ENCODE results near the gene AFF1. TPM values are rescaled to one million over a fixed set of nuclear protein-coding genes. Genes with fewer than 3 reads are reported as not detected.

Gene AFF1
- total RNA-seq, 1 donor: 21.9 TPM

DNA sequence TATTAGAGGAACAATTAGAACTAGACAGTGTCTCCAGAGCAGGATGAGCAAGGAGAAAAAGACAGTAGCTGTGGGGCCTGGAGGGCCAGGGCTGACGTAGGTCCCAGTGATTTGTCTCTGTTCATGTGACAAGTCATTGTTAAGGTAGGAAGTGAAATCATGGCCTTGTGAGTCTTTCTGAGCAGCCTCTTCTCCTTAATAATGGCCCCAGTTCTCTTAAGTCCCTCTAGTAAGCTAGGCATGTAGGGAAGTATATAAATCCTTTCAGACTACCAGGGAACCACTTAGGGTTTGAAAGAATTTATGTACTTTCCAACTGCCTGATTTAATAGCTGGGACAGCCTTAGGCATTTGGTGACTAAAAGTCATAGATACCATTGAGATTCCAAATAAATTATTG lies 152.6 kb downstream of the AFF1 start:
- no peak for DNase-seq (ENCODE audit: low read depth)

DNA sequence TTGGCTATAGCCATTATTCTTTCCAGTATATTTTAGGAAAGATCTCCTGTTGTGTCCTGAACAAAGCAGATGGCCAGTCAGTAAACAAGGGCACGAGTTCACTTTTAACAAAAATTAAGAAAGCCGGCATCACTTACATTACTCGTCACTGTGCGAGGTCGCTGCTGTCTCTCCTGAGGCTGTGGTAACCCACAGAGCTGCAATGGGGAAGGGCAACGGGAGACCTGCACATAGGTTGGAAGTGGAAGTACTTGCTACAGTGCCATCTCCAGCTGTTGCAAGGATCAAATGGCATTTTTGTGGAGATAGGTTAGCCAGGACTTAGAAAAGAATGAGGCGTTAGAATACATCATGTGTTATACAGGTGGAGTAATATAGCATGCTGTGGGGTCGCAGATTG lies 153.4 kb downstream of the AFF1 start:
- no peak overlapping the region for H3K4me3 ChIP-seq (ENCODE audit: low read depth, low read length)
- TF ChIP-seq, protein P1, sequence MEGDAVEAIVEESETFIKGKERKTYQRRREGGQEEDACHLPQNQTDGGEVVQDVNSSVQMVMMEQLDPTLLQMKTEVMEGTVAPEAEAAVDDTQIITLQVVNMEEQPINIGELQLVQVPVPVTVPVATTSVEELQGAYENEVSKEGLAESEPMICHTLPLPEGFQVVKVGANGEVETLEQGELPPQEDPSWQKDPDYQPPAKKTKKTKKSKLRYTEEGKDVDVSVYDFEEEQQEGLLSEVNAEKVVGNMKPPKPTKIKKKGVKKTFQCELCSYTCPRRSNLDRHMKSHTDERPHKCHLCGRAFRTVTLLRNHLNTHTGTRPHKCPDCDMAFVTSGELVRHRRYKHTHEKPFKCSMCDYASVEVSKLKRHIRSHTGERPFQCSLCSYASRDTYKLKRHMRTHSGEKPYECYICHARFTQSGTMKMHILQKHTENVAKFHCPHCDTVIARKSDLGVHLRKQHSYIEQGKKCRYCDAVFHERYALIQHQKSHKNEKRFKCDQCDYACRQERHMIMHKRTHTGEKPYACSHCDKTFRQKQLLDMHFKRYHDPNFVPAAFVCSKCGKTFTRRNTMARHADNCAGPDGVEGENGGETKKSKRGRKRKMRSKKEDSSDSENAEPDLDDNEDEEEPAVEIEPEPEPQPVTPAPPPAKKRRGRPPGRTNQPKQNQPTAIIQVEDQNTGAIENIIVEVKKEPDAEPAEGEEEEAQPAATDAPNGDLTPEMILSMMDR (IDR thresholded peaks at IDR 0.05; ENCODE audit: insufficient read depth, low read length): no peak
- DNase-seq (ENCODE audit: low read depth): no peak

More for the DNA sequence above, 152.6 kb downstream of the AFF1 start:
- no peak overlapping the region for H3K4me3 ChIP-seq (ENCODE audit: low read depth, low read length)
- TF ChIP-seq, protein P1 (IDR thresholded peaks at IDR 0.05; ENCODE audit: insufficient read depth, low read length): no peak

DNA sequence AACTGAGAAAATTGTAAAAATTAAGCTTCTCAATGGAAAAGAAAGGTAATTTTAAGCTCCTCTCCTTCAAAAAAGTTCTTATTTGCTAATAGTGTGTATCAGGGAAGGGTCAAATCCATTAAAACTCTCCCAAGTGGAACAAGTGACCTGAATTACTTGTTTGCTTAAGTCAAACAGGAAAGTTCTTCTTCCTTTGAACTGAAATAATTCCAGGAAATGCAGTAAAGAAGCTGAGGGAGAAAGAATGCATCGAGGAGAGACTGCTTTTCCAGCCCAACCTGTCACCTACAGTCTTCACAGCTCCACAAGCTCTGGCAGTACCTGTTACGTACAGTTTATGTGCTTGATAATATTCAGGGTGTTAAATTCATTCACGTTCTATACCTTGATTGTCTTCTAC lies 154.6 kb downstream of the AFF1 start:
- H3K4me3 ChIP-seq (ENCODE audit: low read depth, low read length): no peak overlapping the region
- TF ChIP-seq, protein P1 (IDR thresholded peaks at IDR 0.05; ENCODE audit: insufficient read depth, low read length): no peak
- DNase-seq (ENCODE audit: low read depth): no peak

DNA sequence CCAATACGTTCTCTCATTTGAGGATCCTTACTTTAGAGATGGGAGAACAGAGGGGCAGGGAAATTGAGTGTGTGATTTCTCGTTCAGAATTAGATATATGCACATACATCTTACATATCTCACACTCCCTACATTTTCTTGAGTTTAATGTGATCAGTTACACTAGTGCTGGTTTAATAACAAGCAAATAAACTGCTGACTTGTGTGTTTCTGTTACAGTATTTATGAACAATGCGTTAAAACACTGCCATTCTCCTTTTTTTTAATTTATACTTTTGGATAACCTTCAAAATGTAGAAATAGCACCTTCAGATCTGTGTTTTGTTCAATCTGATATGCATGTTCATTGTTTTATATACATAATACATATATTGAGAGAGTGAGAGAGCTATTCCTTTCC lies 155.5 kb downstream of the AFF1 start:
- no peak overlapping the region for H3K4me3 ChIP-seq (ENCODE audit: low read depth, low read length)
- DNase-seq (ENCODE audit: low read depth): no peak
- TF ChIP-seq, protein P1 (IDR thresholded peaks at IDR 0.05; ENCODE audit: insufficient read depth, low read length): no peak

DNA sequence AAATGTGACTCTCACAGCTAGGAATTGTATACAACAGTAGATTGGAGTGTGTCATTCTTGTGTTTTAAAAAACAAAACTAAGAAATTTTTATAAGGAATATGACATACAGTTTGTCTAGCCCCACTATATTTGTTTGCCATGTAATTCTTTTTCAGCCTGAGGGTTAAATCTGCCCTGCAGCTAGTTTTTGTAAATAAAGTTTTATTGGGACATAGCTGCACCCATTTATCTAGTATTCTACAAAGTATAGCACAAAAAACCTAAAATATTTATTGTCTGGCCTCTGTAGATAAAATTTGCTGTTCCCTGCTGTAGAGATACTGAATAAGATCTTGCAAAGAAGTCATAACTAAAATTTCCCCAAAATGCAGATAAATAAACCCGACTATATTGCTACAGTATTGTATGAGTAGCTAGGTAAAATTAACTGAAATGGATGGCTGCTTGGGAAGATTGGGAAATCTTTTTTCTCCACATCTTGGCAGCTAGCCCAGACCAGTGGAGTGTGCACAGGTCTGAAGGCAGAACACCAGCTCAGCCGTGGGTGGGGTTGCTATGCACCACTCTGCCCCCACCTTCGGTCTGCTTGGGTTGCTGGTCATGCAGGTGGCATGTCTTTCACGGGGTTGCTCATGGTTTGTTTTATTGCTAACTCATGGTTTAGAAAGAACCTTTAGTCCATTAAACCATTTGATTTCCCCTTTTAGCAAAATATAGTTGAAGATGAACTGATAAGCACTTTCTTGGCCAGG lies 157.8 kb downstream of the AFF1 start:
- H3K4me3 ChIP-seq (ENCODE audit: low read depth, low read length): no peak overlapping the region
- peak; percentile 88 for DNase-seq (ENCODE audit: low read depth)
- TF ChIP-seq, protein P1 (IDR thresholded peaks at IDR 0.05; ENCODE audit: insufficient read depth, low read length): no peak

DNA sequence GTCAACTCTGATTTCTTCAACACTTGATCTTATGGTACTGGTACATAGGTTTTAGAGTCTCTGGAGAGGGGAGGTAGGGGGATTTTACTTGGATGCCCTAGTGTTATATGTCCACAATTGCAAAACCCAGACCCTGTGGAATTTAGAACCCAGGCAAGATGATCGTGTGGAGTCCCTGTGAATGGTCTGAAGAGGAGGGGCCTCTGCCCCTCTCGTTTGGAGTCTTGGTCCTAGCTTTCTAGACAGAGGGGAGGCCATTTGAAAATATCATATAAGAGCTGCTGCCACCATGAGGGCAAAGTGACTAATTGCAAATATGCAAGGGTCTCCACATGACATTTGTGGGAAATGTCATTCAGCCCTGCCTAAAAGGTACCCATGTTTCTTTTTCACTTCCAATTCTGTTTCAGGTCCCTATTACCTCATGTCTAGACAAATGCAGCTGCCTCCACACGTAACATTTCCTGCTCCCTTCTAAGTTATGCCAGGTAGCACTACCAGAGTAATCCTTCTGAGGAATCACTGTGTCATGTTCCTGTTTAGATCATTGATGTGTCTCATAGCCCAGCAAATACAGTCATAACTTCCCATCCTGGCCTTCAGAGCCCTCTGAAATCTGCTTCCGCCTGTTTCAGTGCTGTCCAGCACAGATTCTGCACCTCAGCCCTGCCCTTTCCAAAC lies 158.8 kb downstream of the AFF1 start:
- TF ChIP-seq, protein P1 (IDR thresholded peaks at IDR 0.05; ENCODE audit: insufficient read depth, low read length): peak; percentile 57
- H3K4me3 ChIP-seq (ENCODE audit: low read depth, low read length): no peak overlapping the region
- DNase-seq (ENCODE audit: low read depth): peak; percentile 63

Data from fibroblast of the aortic adventitia (primary cell).